CD8-positive, alpha-beta memory T cell (primary cell): ENCODE data around the gene MED16. TPM values are rescaled to one million over a fixed set of nuclear protein-coding genes. Genes with fewer than 3 reads are reported as not detected.

Source experiments
- CTCF ChIA-PET: fragments of 350-600 bp; sonication (Branson Sonifier 250); formaldehyde crosslinking; loops from one replicate; lab custom pipeline; 2021; ENCODE audit warnings: antibody characterized with exemption; lab: Charles Lee
- POLR2A ChIA-PET: fragments of 350-600 bp; sonication (Branson Sonifier 250); formaldehyde crosslinking; loops from one replicate; lab custom pipeline; 2021; ENCODE audit warnings: antibody characterized with exemption; lab: Charles Lee
- DNase-seq, 5 donors: peaks; one replicate each; pipeline versions ENCODE4 v3.0.0 to v3.0.0-alpha.2; 2020 to 2022; ENCODE audit warnings: mixed read lengths in 1 of 5
- H3K27ac ChIP-seq: one replicate; pipeline ENCODE4 v1.7.0; 2013; ENCODE audit warnings: low read depth, mild to moderate bottlenecking, low read length, moderate library complexity
- H3K27me3 ChIP-seq: 2 replicates; pipeline ENCODE4 v1.7.0; 2013; ENCODE audit warnings: low read length, mild to moderate bottlenecking; ENCODE audit not compliant: insufficient read depth, poor library complexity, severe bottlenecking
- H3K36me3 ChIP-seq: 2 replicates; pipeline ENCODE4 v1.7.0; 2013; ENCODE audit warnings: mild to moderate bottlenecking, low read length, moderate library complexity; ENCODE audit not compliant: insufficient read depth
- H3K4me1 ChIP-seq: 2 replicates; pipeline ENCODE4 v1.7.0; 2013; ENCODE audit warnings: mild to moderate bottlenecking, low read length, moderate library complexity; ENCODE audit not compliant: insufficient read depth
- H3K4me3 ChIP-seq: 2 replicates; pipeline ENCODE4 v1.7.0; 2013; ENCODE audit warnings: mild to moderate bottlenecking, low read length
- H3K9me3 ChIP-seq: 2 replicates; pipeline ENCODE4 v1.7.0; 2013; ENCODE audit warnings: mild to moderate bottlenecking, low read length
- H3K27ac Mint-ChIP-seq, 8 donors: one replicate each; pipeline ENCODE4 v1.8.0; 2020 to 2021; ENCODE audit warnings: mixed read lengths in 8 of 8, mild to moderate bottlenecking in 6 of 8, inconsistent platforms in 3 of 8, moderate library complexity in 3 of 8
- H3K27me3 Mint-ChIP-seq, 2 donors: one replicate each; pipeline ENCODE4 v1.8.0; 2020 to 2021; ENCODE audit warnings: mixed read lengths in 2 of 2, mild to moderate bottlenecking in 1 of 2, moderate library complexity in 1 of 2
- H3K36me3 Mint-ChIP-seq, 3 donors: one replicate each; pipeline ENCODE4 v1.8.0; 2020 to 2021; ENCODE audit warnings: mixed read lengths in 3 of 3, inconsistent platforms in 1 of 3, mild to moderate bottlenecking in 1 of 3
- H3K4me1 Mint-ChIP-seq, 3 donors: one replicate each; pipeline ENCODE4 v1.8.0; 2020 to 2021; ENCODE audit warnings: mixed read lengths in 3 of 3, inconsistent platforms in 1 of 3, mild to moderate bottlenecking in 1 of 3
- H3K4me3 Mint-ChIP-seq, 7 donors: one replicate each; pipeline ENCODE4 v1.8.0; 2020 to 2021; ENCODE audit warnings: mixed read lengths in 7 of 7, mild to moderate bottlenecking in 6 of 7, moderate library complexity in 4 of 7, inconsistent platforms in 2 of 7
- H3K9me3 Mint-ChIP-seq, 5 donors: one replicate each; pipeline ENCODE4 v1.8.0; 2020 to 2022; ENCODE audit warnings: mixed read lengths in 5 of 5, mild to moderate bottlenecking in 3 of 5, moderate library complexity in 2 of 5, inconsistent platforms in 1 of 5
- polyA plus RNA-seq: library from polyadenylated mRNA; unstranded; fragments of 300-500 nt; fragmentation: Illumina TruSeq; gene quantifications from one replicate; pipeline ENCODE4 v1.2.3, GENCODE V29; 2021
- total RNA-seq, 2 experiments: library from RNA; stranded (reverse); gene quantifications; one replicate each; pipeline ENCODE4 v1.2.3, GENCODE V29; 2021

Gene MED16
- total and polyA plus RNA-seq, 3 experiments from 2014 or later: 57.4 to 109 (median 59.4) TPM

GRCh38 chr19:932648-933552 lies 39.9 kb upstream of the MED16 start:
- Histone ChIP-seq H3K27ac (no peak overlapping the region), H3K4me1 (peaks cover 16% of the 10 kb centered on the region), H3K36me3 (no peaks in the 10 kb centered on the region), H3K9me3 (no peaks in the 10 kb centered on the region), H3K4me3 (peak overlapping the region; percentile 8), H3K27me3 (no peaks in the 10 kb centered on the region)
- peak overlapping the region in 6 of 7 donors; percentile 62 to 88 (median 78) for H3K4me3 Mint-ChIP-seq
- H3K4me1 Mint-ChIP-seq: peaks cover 14 to 29% (median 14%) of the 10 kb centered on the region in 3 donors
- peak in 3 of 5 donors; percentile 47 to 67 (median 64) for DNase-seq
- H3K27ac Mint-ChIP-seq: peak overlapping the region in 4 of 8 donors; percentile 39 to 84 (median 60)
- ChIA-PET POLR2A (interaction anchor here (0.9 to 1.1 kb wide), 2 partner anchors 51 to 336 kb away, joined by 3 read pairs; partner anchors contain the start of genes CIRBP and WDR18), CTCF (interaction anchor here (0.9 to 3.7 kb wide), 6 partner anchors 10 to 170 kb away, joined by 3 to 12 read pairs (median 4); partner anchors contain the start of gene WDR18)
- H3K27me3 Mint-ChIP-seq: no peaks in the 10 kb centered on the region
- H3K9me3 Mint-ChIP-seq: peaks cover 0 to 2% (median 0%) of the 10 kb centered on the region in 5 donors
- H3K36me3 Mint-ChIP-seq: peaks cover 2 to 3% (median 3%) of the 10 kb centered on the region in 3 donors

- peaks cover 16% of the 10 kb centered on the region for H3K4me1 ChIP-seq
- no peaks in the 10 kb centered on the region for H3K36me3 ChIP-seq
- ChIA-PET CTCF (interaction anchor here (0.9 to 3.7 kb wide), 5 partner anchors 9 to 171 kb away, joined by 3 to 12 read pairs (median 5); partner anchors contain the start of gene WDR18), POLR2A (interaction anchor here (0.7 to 1.1 kb wide), 3 partner anchors 24 to 337 kb away, joined by 3 read pairs; partner anchors contain the start of genes CIRBP and WDR18)
- H3K4me3 ChIP-seq: no peak overlapping the region
- Mint-ChIP-seq H3K4me1 (peaks cover 8 to 28% (median 9%) of the 10 kb centered on the region in 3 donors), H3K27me3 (no peaks in the 10 kb centered on the region), H3K36me3 (peaks cover 0 to 3% (median 0%) of the 10 kb centered on the region in 3 donors), H3K4me3 (peak overlapping the region in 2 of 7 donors; percentile 11 to 50), H3K27ac (no peak overlapping the region), H3K9me3 (no peaks in the 10 kb centered on the region)
- H3K27ac ChIP-seq: no peak overlapping the region
- H3K27me3 ChIP-seq: no peaks in the 10 kb centered on the region
- no peaks in the 10 kb centered on the region for H3K9me3 ChIP-seq
- no peak for DNase-seq
Observed at GRCh38 chr19:931860-932647, 39.1 kb upstream of the MED16 start.

GRCh38 chr19:929891-930258 lies 36.9 kb upstream of the MED16 start:
- H3K36me3 ChIP-seq: no peaks in the 10 kb centered on the region
- no peaks in the 10 kb centered on the region for H3K9me3 ChIP-seq
- no peak overlapping the region for H3K4me3 ChIP-seq
- Mint-ChIP-seq H3K36me3 (peaks cover 0 to 3% (median 0%) of the 10 kb centered on the region in 3 donors), H3K4me3 (peak overlapping the region in 4 of 7 donors; percentile 23 to 55 (median 46)), H3K4me1 (peaks cover 8 to 31% (median 11%) of the 10 kb centered on the region in 3 donors), H3K27me3 (no peaks in the 10 kb centered on the region), H3K9me3 (no peaks in the 10 kb centered on the region), H3K27ac (peak overlapping the region in 1 of 8 donors; percentile 72)
- ChIA-PET CTCF (interaction anchor here (3.7 kb wide), 1 partner anchor 54 kb away, joined by 12 read pairs; the partner anchor contains the start of gene WDR18), POLR2A (no interaction called here)
- DNase-seq: no peak
- no peaks in the 10 kb centered on the region for H3K27me3 ChIP-seq
- H3K4me1 ChIP-seq: peaks cover 16% of the 10 kb centered on the region
- no peak overlapping the region for H3K27ac ChIP-seq

- ChIA-PET CTCF (no interaction called here), POLR2A (no interaction called here)
- H3K4me3 ChIP-seq: no peak overlapping the region
- Mint-ChIP-seq H3K4me1 (peaks cover 8 to 34% (median 11%) of the 10 kb centered on the region in 3 donors), H3K9me3 (no peaks in the 10 kb centered on the region), H3K27me3 (no peaks in the 10 kb centered on the region), H3K4me3 (peak overlapping the region in 2 of 7 donors; percentile 44 to 56), H3K36me3 (peaks cover 0 to 3% (median 0%) of the 10 kb centered on the region in 3 donors), H3K27ac (no peak overlapping the region)
- no peak overlapping the region for H3K27ac ChIP-seq
- peaks cover 21% of the 10 kb centered on the region for H3K4me1 ChIP-seq
- no peaks in the 10 kb centered on the region for H3K9me3 ChIP-seq
- DNase-seq: no peak
- H3K36me3 ChIP-seq: no peaks in the 10 kb centered on the region
- H3K27me3 ChIP-seq: no peaks in the 10 kb centered on the region
Observed at GRCh38 chr19:929203-929890, 36.4 kb upstream of the MED16 start.

- CTCF ChIA-PET: interaction anchor here (1.1 kb wide), 1 partner anchor 55 kb away, joined by 3 read pairs; no protein-coding TSS in a partner anchor
- Histone ChIP-seq H3K27me3 (no peaks in the 10 kb centered on the region), H3K4me3 (no peak overlapping the region), H3K27ac (no peak overlapping the region), H3K36me3 (no peaks in the 10 kb centered on the region), H3K9me3 (no peaks in the 10 kb centered on the region), H3K4me1 (peaks cover 26% of the 10 kb centered on the region)
- DNase-seq: no peak
- H3K27ac Mint-ChIP-seq: no peak overlapping the region
- peaks cover 0 to 3% (median 0%) of the 10 kb centered on the region in 3 donors for H3K36me3 Mint-ChIP-seq
- peak overlapping the region in 3 of 7 donors; percentile 56 to 84 (median 59) for H3K4me3 Mint-ChIP-seq
- H3K4me1 Mint-ChIP-seq: peaks cover 8 to 36% (median 12%) of the 10 kb centered on the region in 3 donors
- no peaks in the 10 kb centered on the region for H3K9me3 Mint-ChIP-seq
- POLR2A ChIA-PET: no interaction called here
- no peaks in the 10 kb centered on the region for H3K27me3 Mint-ChIP-seq
Observed at GRCh38 chr19:928471-929202, 35.6 kb upstream of the MED16 start.

- H3K27me3 ChIP-seq: no peaks in the 10 kb centered on the region
- Mint-ChIP-seq H3K9me3 (no peaks in the 10 kb centered on the region), H3K27me3 (no peaks in the 10 kb centered on the region), H3K27ac (no peak overlapping the region), H3K36me3 (peaks cover 0 to 3% (median 0%) of the 10 kb centered on the region in 3 donors), H3K4me3 (peak overlapping the region in 6 of 7 donors; percentile 11 to 84 (median 40)), H3K4me1 (peaks cover 8 to 31% (median 11%) of the 10 kb centered on the region in 3 donors)
- peak overlapping the region; percentile 70 for H3K27ac ChIP-seq
- no peaks in the 10 kb centered on the region for H3K9me3 ChIP-seq
- peaks cover 21% of the 10 kb centered on the region for H3K4me1 ChIP-seq
- ChIA-PET POLR2A (no interaction called here), CTCF (interaction anchor here (1.1 kb wide), 1 partner anchor 56 kb away, joined by 3 read pairs; no protein-coding TSS in a partner anchor)
- no peak overlapping the region for H3K4me3 ChIP-seq
- H3K36me3 ChIP-seq: no peaks in the 10 kb centered on the region
- no peak for DNase-seq
Observed at GRCh38 chr19:927780-928401, 34.9 kb upstream of the MED16 start.
